ENCODE data around the gene PYHIN1.

PYHIN1 gene

GRCh38 chr1:158946785-158947184 lies 15.4 kb downstream of the PYHIN1 start:
- H3K4me3 ChIP-seq (ENCODE audit: low read depth, low read length): no peak overlapping the region
- no peak for DNase-seq (ENCODE audit: low read depth)
- TF ChIP-seq, protein P1, sequence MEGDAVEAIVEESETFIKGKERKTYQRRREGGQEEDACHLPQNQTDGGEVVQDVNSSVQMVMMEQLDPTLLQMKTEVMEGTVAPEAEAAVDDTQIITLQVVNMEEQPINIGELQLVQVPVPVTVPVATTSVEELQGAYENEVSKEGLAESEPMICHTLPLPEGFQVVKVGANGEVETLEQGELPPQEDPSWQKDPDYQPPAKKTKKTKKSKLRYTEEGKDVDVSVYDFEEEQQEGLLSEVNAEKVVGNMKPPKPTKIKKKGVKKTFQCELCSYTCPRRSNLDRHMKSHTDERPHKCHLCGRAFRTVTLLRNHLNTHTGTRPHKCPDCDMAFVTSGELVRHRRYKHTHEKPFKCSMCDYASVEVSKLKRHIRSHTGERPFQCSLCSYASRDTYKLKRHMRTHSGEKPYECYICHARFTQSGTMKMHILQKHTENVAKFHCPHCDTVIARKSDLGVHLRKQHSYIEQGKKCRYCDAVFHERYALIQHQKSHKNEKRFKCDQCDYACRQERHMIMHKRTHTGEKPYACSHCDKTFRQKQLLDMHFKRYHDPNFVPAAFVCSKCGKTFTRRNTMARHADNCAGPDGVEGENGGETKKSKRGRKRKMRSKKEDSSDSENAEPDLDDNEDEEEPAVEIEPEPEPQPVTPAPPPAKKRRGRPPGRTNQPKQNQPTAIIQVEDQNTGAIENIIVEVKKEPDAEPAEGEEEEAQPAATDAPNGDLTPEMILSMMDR (conservative IDR thresholded peaks at IDR 0.05; ENCODE audit: low read depth, low read length): no peak

- H3K4me3 ChIP-seq (ENCODE audit: low read depth, low read length): no peak overlapping the region
- TF ChIP-seq, protein P1 (conservative IDR thresholded peaks at IDR 0.05; ENCODE audit: low read depth, low read length): no peak
- DNase-seq (ENCODE audit: low read depth): no peak
Measured at GRCh38 chr1:158951956-158952355, 20.6 kb downstream of the PYHIN1 start.

DNA sequence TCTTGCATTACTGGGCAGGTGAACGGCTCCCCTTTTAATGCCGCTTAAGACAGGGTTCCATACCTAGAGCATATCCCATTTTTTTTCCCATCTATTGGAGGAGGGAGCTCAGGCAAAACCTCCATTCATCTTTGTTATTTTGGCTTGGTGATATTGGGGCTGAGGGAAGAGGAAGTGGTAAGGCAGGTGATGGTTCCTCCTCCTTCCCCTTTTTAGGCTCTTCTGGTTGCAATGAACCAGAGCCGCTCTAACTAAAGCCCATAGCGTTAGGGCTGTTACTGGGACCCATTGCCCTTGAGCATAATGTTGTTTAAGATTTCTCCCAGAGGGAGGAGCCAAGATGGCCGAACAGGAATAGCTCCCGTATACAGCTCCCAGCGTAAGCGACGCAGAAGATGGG lies 21.1 kb downstream of the PYHIN1 start:
- H3K4me3 ChIP-seq (ENCODE audit: low read depth, low read length): no peak overlapping the region
- TF ChIP-seq, protein P1 (conservative IDR thresholded peaks at IDR 0.05; ENCODE audit: low read depth, low read length): no peak
- DNase-seq (ENCODE audit: low read depth): no peak

DNA sequence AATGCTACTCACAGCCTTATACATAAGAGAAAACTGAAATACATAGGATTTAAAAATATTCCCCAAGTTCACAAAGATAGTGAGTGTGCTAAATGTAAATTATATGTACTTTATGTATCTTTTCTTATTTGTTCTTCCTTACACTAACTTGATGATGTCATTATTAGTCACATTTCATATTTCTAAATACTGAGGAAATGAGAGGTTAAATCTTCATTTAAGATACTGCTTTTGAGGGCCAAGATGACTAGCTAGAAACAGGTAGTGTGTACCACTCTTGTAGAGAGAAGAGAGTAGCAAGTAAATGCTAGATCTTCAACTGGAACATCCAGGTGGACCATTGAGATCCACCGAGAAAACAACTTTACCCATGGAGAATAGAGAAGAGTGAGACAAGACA lies 29.8 kb downstream of the PYHIN1 start:
- no peak for DNase-seq (ENCODE audit: low read depth)
- H3K4me3 ChIP-seq (ENCODE audit: low read depth, low read length): no peak overlapping the region
- TF ChIP-seq, protein P1 (conservative IDR thresholded peaks at IDR 0.05; ENCODE audit: low read depth, low read length): no peak

GRCh38 chr1:158962983-158963382 lies 31.6 kb downstream of the PYHIN1 start:
- DNase-seq (ENCODE audit: low read depth): no peak
- H3K4me3 ChIP-seq (ENCODE audit: low read depth, low read length): no peak overlapping the region
- TF ChIP-seq, protein P1 (conservative IDR thresholded peaks at IDR 0.05; ENCODE audit: low read depth, low read length): no peak

DNA sequence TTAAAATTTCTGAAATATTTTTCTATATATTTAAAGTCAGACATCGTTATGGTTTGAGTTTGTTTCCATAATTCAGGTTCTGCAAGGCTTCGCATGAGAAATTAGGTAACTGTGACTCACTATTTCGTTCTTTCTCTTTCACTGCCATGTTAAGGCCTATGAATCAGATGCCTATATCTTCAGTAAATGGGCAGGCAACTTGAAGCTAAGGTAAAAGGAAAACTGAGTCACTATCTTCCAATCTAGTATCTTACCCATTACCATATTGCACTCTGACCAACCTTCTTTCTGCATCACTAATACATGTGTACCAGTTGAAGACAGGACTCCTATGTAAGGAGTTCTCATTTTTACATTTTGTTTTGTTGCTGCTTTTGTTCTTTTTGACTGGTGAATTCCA lies 37.8 kb downstream of the PYHIN1 start:
- no peak for DNase-seq (ENCODE audit: low read depth)
- TF ChIP-seq, protein P1 (conservative IDR thresholded peaks at IDR 0.05; ENCODE audit: low read depth, low read length): no peak
- H3K4me3 ChIP-seq (ENCODE audit: low read depth, low read length): no peak overlapping the region

DNA sequence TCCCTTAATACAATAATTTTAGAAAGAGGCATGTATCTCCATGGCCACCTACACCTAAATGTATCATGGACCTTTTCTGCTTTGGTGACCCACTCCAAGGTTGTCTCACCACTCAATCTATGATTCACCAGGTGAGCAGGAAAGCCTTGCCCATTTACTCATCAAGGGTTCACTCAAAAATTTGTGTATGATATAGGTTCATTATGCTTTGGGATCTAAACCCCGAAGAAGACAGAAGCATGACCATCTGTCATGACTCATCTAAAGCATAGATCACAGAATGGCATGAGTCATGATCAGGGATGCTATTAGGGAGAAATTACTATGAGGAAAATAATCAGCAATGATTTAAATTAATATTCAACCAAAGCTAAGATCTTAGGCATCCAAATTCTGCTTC lies 38.5 kb downstream of the PYHIN1 start:
- DNase-seq (ENCODE audit: low read depth): no peak
- no peak overlapping the region for H3K4me3 ChIP-seq (ENCODE audit: low read depth, low read length)
- TF ChIP-seq, protein P1 (conservative IDR thresholded peaks at IDR 0.05; ENCODE audit: low read depth, low read length): no peak
